Naive thymus-derived CD4-positive, alpha-beta T cell (primary cell): Measurements from ENCODE around the gene TXNRD2. TPM values are rescaled to one million over a fixed set of nuclear protein-coding genes. Genes with fewer than 3 reads are reported as not detected.

Experiments
- ATAC-seq: fragments of 150-1000 bp; cut with Tn5 transposase; 2 replicates; pipeline ENCODE4 v1.10.0; 2021; ENCODE audit warnings: mild to moderate bottlenecking, moderate library complexity
- CTCF ChIA-PET: fragments of 350-600 bp; sonication (Branson Sonifier 250); formaldehyde crosslinking; loops from one replicate; lab custom pipeline; 2021; ENCODE audit warnings: antibody characterized with exemption; lab: Charles Lee
- POLR2A ChIA-PET: fragments of 350-600 bp; sonication (Branson Sonifier 250); formaldehyde crosslinking; loops from one replicate; lab custom pipeline; 2021; ENCODE audit warnings: antibody characterized with exemption, inconsistent platforms; lab: Charles Lee
- DNase-seq, 9 donors: peaks; one replicate each; pipeline versions ENCODE4 v3.0.0 to v3.0.0-alpha.2; 2020 to 2022; ENCODE audit warnings: mixed read lengths in 1 of 9
- H3K27ac ChIP-seq: one replicate; pipeline ENCODE4 v1.7.0; 2013; ENCODE audit warnings: mild to moderate bottlenecking, low read depth, low read length, moderate library complexity
- H3K27me3 ChIP-seq, 2 donors: one replicate each; pipeline ENCODE4 v1.7.0; 2013; ENCODE audit warnings: low read length in 2 of 2, mild to moderate bottlenecking in 2 of 2, moderate library complexity in 2 of 2; ENCODE audit not compliant: control insufficient read depth in 2 of 2, insufficient read depth in 2 of 2
- H3K36me3 ChIP-seq, 3 experiments: 1 replicate in 2 of 3; 2 replicates in 1 of 3; pipeline ENCODE4 v1.7.0; 2013; ENCODE audit warnings: low read length in 3 of 3, mild to moderate bottlenecking in 3 of 3, moderate library complexity in 1 of 3; ENCODE audit not compliant: insufficient read depth in 3 of 3, control insufficient read depth in 2 of 3
- H3K4me1 ChIP-seq, 2 donors: one replicate each; pipeline ENCODE4 v1.7.0; 2013; ENCODE audit warnings: low read length in 2 of 2, mild to moderate bottlenecking in 2 of 2, moderate library complexity in 1 of 2; ENCODE audit not compliant: control insufficient read depth in 2 of 2, insufficient read depth in 2 of 2
- H3K4me3 ChIP-seq: 2 replicates; pipeline ENCODE4 v1.7.0; 2013; ENCODE audit warnings: mild to moderate bottlenecking, low read length
- H3K9me3 ChIP-seq, 3 experiments: 1 replicate in 2 of 3; 2 replicates in 1 of 3; pipeline ENCODE4 v1.7.0; 2013; ENCODE audit warnings: low read length in 3 of 3; ENCODE audit not compliant: control insufficient read depth in 2 of 3
- H3K27ac Mint-ChIP-seq, 9 donors: one replicate each; pipeline ENCODE4 v1.8.0; 2020 to 2022; ENCODE audit warnings: mixed read lengths in 9 of 9, mild to moderate bottlenecking in 8 of 9, moderate library complexity in 5 of 9, inconsistent platforms in 2 of 9
- H3K27me3 Mint-ChIP-seq, 5 donors: one replicate each; pipeline ENCODE4 v1.8.0; 2021 to 2022; ENCODE audit warnings: mixed read lengths in 5 of 5, mild to moderate bottlenecking in 1 of 5
- H3K36me3 Mint-ChIP-seq, 5 donors: one replicate each; pipeline ENCODE4 v1.8.0; 2020 to 2022; ENCODE audit warnings: mixed read lengths in 5 of 5, mild to moderate bottlenecking in 3 of 5, inconsistent platforms in 1 of 5
- H3K4me1 Mint-ChIP-seq, 7 donors: one replicate each; pipeline ENCODE4 v1.8.0; 2020 to 2022; ENCODE audit warnings: mixed read lengths in 7 of 7, mild to moderate bottlenecking in 3 of 7, inconsistent platforms in 1 of 7
- H3K4me3 Mint-ChIP-seq, 10 donors: one replicate each; pipeline ENCODE4 v1.8.0; 2020 to 2022; ENCODE audit warnings: mild to moderate bottlenecking in 10 of 10, mixed read lengths in 10 of 10, moderate library complexity in 6 of 10, inconsistent platforms in 2 of 10
- H3K9me3 Mint-ChIP-seq, 11 donors: one replicate each; pipeline ENCODE4 v1.8.0; 2020 to 2022; ENCODE audit warnings: mixed read lengths in 11 of 11, mild to moderate bottlenecking in 4 of 11, inconsistent platforms in 1 of 11, moderate library complexity in 1 of 11
- intact Hi-C, 2 donors: fragments of 100-400 bp; cut with micrococcal nuclease; formaldehyde crosslinking; loops; one replicate each; pipeline ENCODE4 v1.15.1; 2023
- polyA plus RNA-seq, 2 donors: library from polyadenylated mRNA; unstranded; fragments of 300-500 nt; fragmentation: Illumina TruSeq; gene quantifications; one replicate each; pipeline ENCODE4 v1.2.3, GENCODE V29; 2021
- total RNA-seq, 6 experiments: library from RNA in 5 of 6; stranded (reverse) in 5 of 6; gene quantifications; 1 replicate in 5 of 6; 2 replicates in 1 of 6; pipeline ENCODE4 v1.2.3 and lab custom pipeline; 2021 to 2026

The TXNRD2 gene
- total and polyA plus RNA-seq, 7 experiments from 2014 or later: 14.0 to 39.0 (median 26.1) TPM

GRCh38 chr22:19867617-19868016 is 74.0 kb downstream of the TXNRD2 start:
- Histone ChIP-seq H3K27me3 (no peaks in the 10 kb centered on the region), H3K27ac (no peak overlapping the region), H3K4me1 (no peaks in the 10 kb centered on the region), H3K9me3 (no peaks in the 10 kb centered on the region), H3K36me3 (no peaks in the 10 kb centered on the region), H3K4me3 (no peak overlapping the region)
- DNase-seq: no peak
- H3K27ac Mint-ChIP-seq: peak overlapping the region in 1 of 9 donors; percentile 62
- H3K4me3 Mint-ChIP-seq: no peak overlapping the region
- CTCF ChIA-PET: no interaction called here
- H3K4me1 Mint-ChIP-seq: peaks cover 0 to 13% (median 7%) of the 10 kb centered on the region in 7 donors
- peaks cover 0 to 15% (median 0%) of the 10 kb centered on the region in 5 donors for H3K27me3 Mint-ChIP-seq
- H3K36me3 Mint-ChIP-seq: peaks cover 0 to 4% (median 4%) of the 10 kb centered on the region in 5 donors
- POLR2A ChIA-PET: no interaction called here
- intact Hi-C loops: no loop called here
- ATAC-seq: no peak
- H3K9me3 Mint-ChIP-seq: no peaks in the 10 kb centered on the region

DNA sequence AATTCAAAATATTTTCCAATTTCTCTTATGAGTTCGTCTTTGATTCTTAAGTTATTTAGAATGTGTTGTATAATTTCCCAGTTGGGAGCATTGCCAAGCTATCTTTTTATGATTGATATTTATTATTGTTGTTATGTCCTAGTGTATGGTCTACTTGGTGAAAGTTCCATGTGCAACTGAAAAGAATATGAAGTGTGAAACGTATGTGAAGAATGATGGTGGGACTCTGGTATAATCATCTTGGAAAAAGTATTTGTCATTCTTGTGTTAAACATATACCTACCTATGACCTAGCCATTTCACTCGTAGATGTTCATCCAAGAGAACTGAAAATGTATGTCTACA is 75.0 kb downstream of the TXNRD2 start:
- Mint-ChIP-seq H3K9me3 (no peaks in the 10 kb centered on the region), H3K27me3 (peaks cover 0 to 15% (median 0%) of the 10 kb centered on the region in 5 donors), H3K4me1 (peaks cover 0 to 15% (median 9%) of the 10 kb centered on the region in 7 donors), H3K27ac (no peak overlapping the region), H3K4me3 (no peak overlapping the region), H3K36me3 (peaks cover 0 to 6% (median 4%) of the 10 kb centered on the region in 5 donors)
- ATAC-seq (no peak), DNase-seq (no peak)
- POLR2A ChIA-PET: interaction anchor here (0.7 to 3.1 kb wide), 4 partner anchors 12 to 726 kb away, joined by 3 to 25 read pairs (median 5); partner anchors contain the start of genes GNB1L and RTL10
- Histone ChIP-seq H3K27me3 (no peaks in the 10 kb centered on the region), H3K4me3 (no peak overlapping the region), H3K9me3 (no peaks in the 10 kb centered on the region), H3K36me3 (no peaks in the 10 kb centered on the region), H3K4me1 (no peaks in the 10 kb centered on the region), H3K27ac (no peak overlapping the region)
- intact Hi-C loops: no loop called here
- CTCF ChIA-PET: interaction anchor here (0.6 to 1.1 kb wide), 4 partner anchors 19 to 135 kb away, joined by 3 to 4 read pairs (median 3); no protein-coding TSS in a partner anchor

GRCh38 chr22:19865141-19865829 is 76.3 kb downstream of the TXNRD2 start:
- Mint-ChIP-seq H3K36me3 (peaks cover 0 to 9% (median 4%) of the 10 kb centered on the region in 5 donors), H3K27me3 (peaks cover 0 to 15% (median 0%) of the 10 kb centered on the region in 5 donors), H3K27ac (peak overlapping the region in 1 of 9 donors; percentile 12), H3K4me1 (peaks cover 0 to 21% (median 13%) of the 10 kb centered on the region in 7 donors), H3K4me3 (no peak overlapping the region), H3K9me3 (no peaks in the 10 kb centered on the region)
- no peak for DNase-seq
- Histone ChIP-seq H3K27ac (no peak overlapping the region), H3K4me3 (no peak overlapping the region), H3K36me3 (no peaks in the 10 kb centered on the region), H3K9me3 (no peaks in the 10 kb centered on the region), H3K4me1 (no peaks in the 10 kb centered on the region), H3K27me3 (no peaks in the 10 kb centered on the region)
- no peak for ATAC-seq
- intact Hi-C loops: loop anchor here in 1 of 2 donors (2.0 kb wide), 1 partner anchor 20 kb away; no protein-coding TSS in a partner anchor
- ChIA-PET CTCF (interaction anchor here (0.6 to 1.1 kb wide), 2 partner anchors 22 to 29 kb away, joined by 3 read pairs; no protein-coding TSS in a partner anchor), POLR2A (interaction anchor here (0.7 to 3.1 kb wide), 4 partner anchors 10 to 25 kb away, joined by 3 to 25 read pairs (median 4); partner anchors contain the start of genes GNB1L and RTL10)

GRCh38 chr22:19864538-19865106 is 77.0 kb downstream of the TXNRD2 start:
- intact Hi-C loops: loop anchor here in 1 of 2 donors (2.0 kb wide), 1 partner anchor 20 kb away; no protein-coding TSS in a partner anchor
- POLR2A ChIA-PET: interaction anchor here (0.7 to 3.1 kb wide), 3 partner anchors 10 to 23 kb away, joined by 3 to 25 read pairs (median 3); partner anchors contain the start of genes GNB1L and RTL10
- no peaks in the 10 kb centered on the region for H3K4me1 ChIP-seq
- no peak overlapping the region for H3K4me3 ChIP-seq
- H3K27me3 Mint-ChIP-seq: peaks cover 0 to 15% (median 0%) of the 10 kb centered on the region in 5 donors
- CTCF ChIA-PET: interaction anchor here (0.6 kb wide), 1 partner anchor 30 kb away, joined by 3 read pairs; no protein-coding TSS in a partner anchor
- peaks cover 0 to 9% (median 4%) of the 10 kb centered on the region in 5 donors for H3K36me3 Mint-ChIP-seq
- peak overlapping the region in 1 of 10 donors; percentile 0 for H3K4me3 Mint-ChIP-seq
- no peak for DNase-seq
- no peaks in the 10 kb centered on the region for H3K9me3 Mint-ChIP-seq
- ATAC-seq: no peak
- peaks cover 0 to 21% (median 14%) of the 10 kb centered on the region in 7 donors for H3K4me1 Mint-ChIP-seq
- no peak overlapping the region for H3K27ac Mint-ChIP-seq
- H3K27me3 ChIP-seq: no peaks in the 10 kb centered on the region
- H3K27ac ChIP-seq: no peak overlapping the region
- H3K9me3 ChIP-seq: no peaks in the 10 kb centered on the region
- no peaks in the 10 kb centered on the region for H3K36me3 ChIP-seq

DNA sequence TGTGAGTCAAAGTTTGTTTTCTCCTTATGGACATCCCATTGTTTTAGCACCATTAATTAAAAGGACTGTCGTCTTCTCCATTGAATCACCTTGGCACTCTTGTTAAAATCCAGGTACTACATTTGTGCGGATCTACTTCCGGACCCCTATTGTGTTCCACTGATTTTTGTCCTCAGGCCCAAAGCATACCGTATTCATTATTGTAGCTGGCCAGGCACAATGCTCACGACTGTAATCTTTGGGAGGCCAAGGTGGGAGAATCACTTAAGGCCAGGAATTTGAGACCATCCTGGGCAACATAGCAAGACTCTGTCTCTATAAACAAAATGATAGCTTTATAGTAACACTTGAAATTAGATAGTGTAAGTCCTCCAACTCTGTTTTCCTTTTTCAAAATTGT is 78.0 kb downstream of the TXNRD2 start:
- Mint-ChIP-seq H3K36me3 (peaks cover 0 to 9% (median 4%) of the 10 kb centered on the region in 5 donors), H3K4me1 (peaks cover 0 to 27% (median 18%) of the 10 kb centered on the region in 7 donors), H3K4me3 (no peak overlapping the region), H3K27me3 (peaks cover 0 to 15% (median 0%) of the 10 kb centered on the region in 5 donors), H3K27ac (peak overlapping the region in 1 of 9 donors; percentile 43), H3K9me3 (no peaks in the 10 kb centered on the region)
- intact Hi-C loops: no loop called here
- DNase-seq (no peak), ATAC-seq (no peak)
- Histone ChIP-seq H3K9me3 (no peaks in the 10 kb centered on the region), H3K4me3 (no peak overlapping the region), H3K4me1 (no peaks in the 10 kb centered on the region), H3K36me3 (no peaks in the 10 kb centered on the region), H3K27me3 (no peaks in the 10 kb centered on the region), H3K27ac (no peak overlapping the region)
- ChIA-PET CTCF (no interaction called here), POLR2A (interaction anchor here (0.8 kb wide), 1 partner anchor 27 kb away, joined by 3 read pairs; no protein-coding TSS in a partner anchor)

- Mint-ChIP-seq H3K27ac (no peak overlapping the region), H3K9me3 (no peaks in the 10 kb centered on the region), H3K4me3 (no peak overlapping the region), H3K36me3 (peaks cover 0 to 6% (median 0%) of the 10 kb centered on the region in 5 donors), H3K27me3 (peaks cover 0 to 10% (median 0%) of the 10 kb centered on the region in 5 donors), H3K4me1 (peaks cover 2 to 29% (median 26%) of the 10 kb centered on the region in 7 donors)
- Histone ChIP-seq H3K4me3 (no peak overlapping the region), H3K9me3 (no peaks in the 10 kb centered on the region), H3K4me1 (no peaks in the 10 kb centered on the region), H3K27ac (no peak overlapping the region), H3K27me3 (no peaks in the 10 kb centered on the region), H3K36me3 (no peaks in the 10 kb centered on the region)
- DNase-seq (no peak), ATAC-seq (no peak)
- ChIA-PET POLR2A (interaction anchor here (0.6 kb wide), 1 partner anchor 30 kb away, joined by 3 read pairs; no protein-coding TSS in a partner anchor), CTCF (interaction anchor here (0.8 kb wide), 1 partner anchor 24 kb away, joined by 3 read pairs; no protein-coding TSS in a partner anchor)
- intact Hi-C loops: no loop called here
Measured at GRCh38 chr22:19862619-19863246, 78.9 kb downstream of the TXNRD2 start.
